ENCODE data around the gene KRTAP9-8. TPM values are rescaled to one million over a fixed set of nuclear protein-coding genes. Genes with fewer than 3 reads are reported as not detected.
"Not testable (repeated sequence)": the region's sequence is repeated elsewhere in the genome, so short reads cannot be mapped to it uniquely, and the experiment has no call there.

Gene KRTAP9-8
- total RNA-seq, 2 experiments from 2014 or later = not detected

DNA sequence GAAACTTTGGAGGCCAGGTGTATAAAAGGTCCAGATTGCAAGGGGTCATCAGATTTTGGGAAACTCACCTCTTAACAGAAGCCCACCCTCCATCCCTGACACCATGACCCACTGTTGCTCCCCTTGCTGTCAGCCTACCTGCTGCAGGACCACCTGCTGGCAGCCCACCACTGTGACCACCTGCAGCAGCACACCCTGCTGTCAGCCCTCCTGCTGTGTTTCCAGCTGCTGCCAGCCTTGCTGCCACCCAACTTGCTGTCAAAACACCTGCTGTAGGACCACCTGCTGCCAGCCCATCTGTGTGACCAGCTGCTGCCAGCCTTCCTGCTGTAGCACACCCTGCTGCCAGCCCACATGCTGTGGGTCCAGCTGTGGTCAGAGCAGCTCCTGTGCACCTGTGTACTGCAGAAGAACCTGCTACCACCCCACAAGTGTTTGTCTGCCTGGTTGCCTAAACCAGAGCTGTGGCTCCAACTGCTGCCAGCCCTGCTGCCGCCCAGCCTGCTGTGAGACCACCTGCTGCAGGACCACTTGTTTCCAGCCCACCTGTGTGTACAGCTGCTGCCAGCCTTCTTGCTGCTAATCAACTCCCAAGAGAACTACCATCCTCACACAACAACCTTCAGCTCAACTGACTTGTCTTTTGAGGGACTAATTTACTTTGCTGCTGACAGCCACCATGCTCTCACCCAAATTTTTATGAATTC, 5.2 kb upstream of the KRTAP9-8 start, which contains the start of gene KRTAP9-3:
TSS of gene KRTAP9-3 (plus strand) at position 51 of the 707 bp plus-strand sequence. CDS start at position 104, 53 bp downstream.
- H3K4me1 Mint-ChIP-seq; H3K9me3 Mint-ChIP-seq; H3K27ac Mint-ChIP-seq; H3K4me3 Mint-ChIP-seq; CTCF ChIA-PET; POLR2A ChIA-PET; H3K36me3 Mint-ChIP-seq (ENCODE audit: low read depth); DNase-seq: not testable (repeated sequence)
- peaks cover 20% of the 10 kb centered on the region for H3K27me3 Mint-ChIP-seq

GRCh38 chr17:41237116-41237515, 683 bp upstream of the KRTAP9-8 start:
- H3K27ac Mint-ChIP-seq; H3K4me3 Mint-ChIP-seq; CTCF ChIA-PET; H3K36me3 Mint-ChIP-seq (ENCODE audit: low read depth); POLR2A ChIA-PET; H3K4me1 Mint-ChIP-seq; DNase-seq; H3K9me3 Mint-ChIP-seq: not testable (repeated sequence)
- peaks cover 17% of the 10 kb centered on the region for H3K27me3 Mint-ChIP-seq

DNA sequence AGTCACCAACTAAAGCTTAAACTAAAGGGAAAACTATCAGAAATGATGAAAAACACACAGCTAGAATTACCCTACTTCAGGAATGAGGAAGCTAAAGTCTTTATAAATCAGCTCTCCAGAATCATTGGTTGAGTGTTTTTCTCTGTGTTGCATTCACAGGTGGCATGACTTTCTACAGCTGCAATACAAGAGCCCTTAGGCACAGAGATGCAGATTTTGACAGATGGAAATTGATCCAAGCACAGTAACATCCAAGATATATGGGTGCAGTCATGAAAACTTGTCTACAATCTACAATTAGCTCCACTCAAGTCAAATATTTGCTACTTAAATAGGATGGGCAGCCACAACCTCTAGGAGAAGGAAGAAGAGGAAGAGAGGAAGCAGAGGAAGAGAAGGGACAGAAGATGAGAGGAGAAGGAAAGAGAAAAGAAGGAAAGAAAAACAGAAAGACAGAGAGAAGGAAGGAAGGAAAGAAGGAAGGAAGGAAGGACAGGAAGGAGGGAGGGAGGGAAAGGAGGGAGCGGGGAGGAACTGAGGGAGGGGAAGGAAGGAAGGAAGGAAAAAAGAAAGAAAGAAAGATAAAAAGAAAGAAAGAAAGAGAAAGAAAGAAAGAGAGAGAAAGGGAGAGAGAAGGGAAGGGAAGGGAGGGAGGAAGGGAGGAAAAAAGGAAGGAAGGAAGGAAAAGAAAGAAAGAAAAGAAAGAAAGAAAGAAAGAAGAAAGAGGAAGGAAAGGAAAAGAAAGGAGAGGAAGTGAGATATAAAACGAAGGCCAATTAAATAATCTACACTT, 9.4 kb downstream of the KRTAP9-8 start:
- POLR2A ChIA-PET; H3K9me3 Mint-ChIP-seq; DNase-seq; H3K36me3 Mint-ChIP-seq (ENCODE audit: low read depth); H3K4me3 Mint-ChIP-seq; H3K27ac Mint-ChIP-seq; H3K4me1 Mint-ChIP-seq: not testable (repeated sequence)
- CTCF ChIA-PET = interaction anchor here (0.6 kb wide), 1 partner anchor 74 kb away, joined by 3 read pairs; no protein-coding TSS in a partner anchor
- peaks cover 19% of the 10 kb centered on the region for H3K27me3 Mint-ChIP-seq

DNA sequence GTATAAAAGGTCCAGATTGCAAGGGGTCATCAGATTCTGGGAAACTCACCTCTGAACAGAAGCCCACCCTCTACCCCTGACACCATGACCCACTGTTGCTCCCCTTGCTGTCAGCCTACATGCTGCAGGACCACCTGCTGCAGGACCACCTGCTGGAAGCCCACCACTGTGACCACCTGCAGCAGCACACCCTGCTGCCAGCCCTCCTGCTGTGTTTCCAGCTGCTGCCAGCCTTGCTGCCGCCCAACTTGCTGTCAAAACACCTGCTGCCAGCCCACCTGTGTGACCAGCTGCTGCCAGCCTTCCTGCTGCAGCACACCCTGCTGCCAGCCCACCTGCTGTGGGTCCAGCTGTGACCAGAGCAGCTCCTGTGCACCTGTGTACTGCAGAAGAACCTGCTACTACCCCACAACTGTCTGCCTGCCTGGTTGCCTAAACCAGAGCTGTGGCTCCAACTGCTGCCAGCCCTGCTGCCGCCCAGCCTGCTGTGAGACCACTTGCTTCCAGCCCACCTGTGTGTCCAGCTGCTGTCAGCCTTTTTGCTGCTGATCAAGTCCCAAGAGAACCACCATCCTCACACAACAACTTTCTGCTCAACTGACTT, 11.9 kb downstream of the KRTAP9-8 start, which contains the start of gene KRTAP9-4:
TSS of gene KRTAP9-4 (plus strand) at position 51 of the 604 bp plus-strand sequence. CDS start at position 85, 34 bp downstream.
- H3K27me3 Mint-ChIP-seq = peaks cover 25% of the 10 kb centered on the region
- DNase-seq; H3K4me3 Mint-ChIP-seq; H3K4me1 Mint-ChIP-seq; H3K9me3 Mint-ChIP-seq; H3K36me3 Mint-ChIP-seq (ENCODE audit: low read depth); H3K27ac Mint-ChIP-seq; CTCF ChIA-PET; POLR2A ChIA-PET: not testable (repeated sequence)

- no peak for DNase-seq
- H3K4me1 Mint-ChIP-seq = no peaks in the 10 kb centered on the region
- ChIA-PET POLR2A (no interaction called here), CTCF (no interaction called here)
- H3K9me3 Mint-ChIP-seq = no peaks in the 10 kb centered on the region
- no peak overlapping the region for H3K4me3 Mint-ChIP-seq
- no peak overlapping the region for H3K27ac Mint-ChIP-seq
- no peaks in the 10 kb centered on the region for H3K36me3 Mint-ChIP-seq (ENCODE audit: low read depth)
- peaks cover 25% of the 10 kb centered on the region for H3K27me3 Mint-ChIP-seq
Observed at GRCh38 chr17:41251261-41251660, 13.5 kb downstream of the KRTAP9-8 start.

- Mint-ChIP-seq H3K4me3 (no peak overlapping the region), H3K36me3 (ENCODE audit: low read depth) (no peaks in the 10 kb centered on the region), H3K4me1 (no peaks in the 10 kb centered on the region), H3K9me3 (no peaks in the 10 kb centered on the region), H3K27ac (no peak overlapping the region), H3K27me3 (peaks cover 36% of the 10 kb centered on the region)
- POLR2A ChIA-PET = no interaction called here
- CTCF ChIA-PET = no interaction called here
- no peak for DNase-seq
Observed at GRCh38 chr17:41254861-41255260, 17.1 kb downstream of the KRTAP9-8 start.

GRCh38 chr17:41255381-41256290, 17.8 kb downstream of the KRTAP9-8 start, which contains the start of gene KRTAP9-9:
Gene KRTAP9-9 (plus strand): TSS chr17:41255384.
- POLR2A ChIA-PET; H3K36me3 Mint-ChIP-seq (ENCODE audit: low read depth); H3K4me1 Mint-ChIP-seq; CTCF ChIA-PET; H3K4me3 Mint-ChIP-seq; H3K9me3 Mint-ChIP-seq; DNase-seq; H3K27ac Mint-ChIP-seq: not testable (repeated sequence)
- H3K27me3 Mint-ChIP-seq = peaks cover 35% of the 10 kb centered on the region

DNA sequence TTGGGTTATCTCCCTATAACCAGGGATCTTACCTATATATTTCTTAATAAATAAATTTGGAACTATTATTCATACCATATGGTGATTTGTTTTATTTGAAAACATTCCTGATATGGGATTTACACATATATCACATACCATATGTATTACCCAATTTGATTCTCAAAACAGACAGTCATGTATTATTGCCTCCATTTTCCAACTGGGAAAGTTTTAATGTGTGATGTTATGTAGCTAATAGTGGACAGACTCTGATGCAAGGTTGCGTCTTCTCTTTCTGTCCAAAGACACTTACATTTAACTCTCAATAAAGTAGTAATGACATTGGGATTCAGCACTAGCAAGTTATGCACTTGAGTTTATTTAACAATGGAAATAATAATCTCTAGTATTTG, 18.5 kb downstream of the KRTAP9-8 start:
- DNase-seq = no peak
- H3K27ac Mint-ChIP-seq = no peak overlapping the region
- H3K9me3 Mint-ChIP-seq = peaks cover 4% of the 10 kb centered on the region
- ChIA-PET CTCF (no interaction called here), POLR2A (no interaction called here)
- no peaks in the 10 kb centered on the region for H3K4me1 Mint-ChIP-seq
- H3K36me3 Mint-ChIP-seq (ENCODE audit: low read depth) = no peaks in the 10 kb centered on the region
- no peak overlapping the region for H3K4me3 Mint-ChIP-seq
- H3K27me3 Mint-ChIP-seq = peaks cover 40% of the 10 kb centered on the region

- POLR2A ChIA-PET = no interaction called here
- Mint-ChIP-seq H3K36me3 (ENCODE audit: low read depth) (no peaks in the 10 kb centered on the region), H3K4me3 (no peak overlapping the region), H3K4me1 (no peaks in the 10 kb centered on the region), H3K27me3 (peaks cover 41% of the 10 kb centered on the region), H3K9me3 (peaks cover 4% of the 10 kb centered on the region), H3K27ac (no peak overlapping the region)
- DNase-seq = no peak
- CTCF ChIA-PET = no interaction called here
Observed at GRCh38 chr17:41258406-41258805, 20.6 kb downstream of the KRTAP9-8 start.

- H3K4me1 Mint-ChIP-seq = no peaks in the 10 kb centered on the region
- no peak for DNase-seq
- H3K27me3 Mint-ChIP-seq = peaks cover 39% of the 10 kb centered on the region
- H3K9me3 Mint-ChIP-seq = peaks cover 4% of the 10 kb centered on the region
- POLR2A ChIA-PET = interaction anchor here (0.5 kb wide), 1 partner anchor 13 kb away, joined by 3 read pairs; no protein-coding TSS in a partner anchor
- H3K27ac Mint-ChIP-seq = no peak overlapping the region
- CTCF ChIA-PET = no interaction called here
- no peaks in the 10 kb centered on the region for H3K36me3 Mint-ChIP-seq (ENCODE audit: low read depth)
- no peak overlapping the region for H3K4me3 Mint-ChIP-seq
Observed at GRCh38 chr17:41263212-41263611, 25.4 kb downstream of the KRTAP9-8 start.

DNA sequence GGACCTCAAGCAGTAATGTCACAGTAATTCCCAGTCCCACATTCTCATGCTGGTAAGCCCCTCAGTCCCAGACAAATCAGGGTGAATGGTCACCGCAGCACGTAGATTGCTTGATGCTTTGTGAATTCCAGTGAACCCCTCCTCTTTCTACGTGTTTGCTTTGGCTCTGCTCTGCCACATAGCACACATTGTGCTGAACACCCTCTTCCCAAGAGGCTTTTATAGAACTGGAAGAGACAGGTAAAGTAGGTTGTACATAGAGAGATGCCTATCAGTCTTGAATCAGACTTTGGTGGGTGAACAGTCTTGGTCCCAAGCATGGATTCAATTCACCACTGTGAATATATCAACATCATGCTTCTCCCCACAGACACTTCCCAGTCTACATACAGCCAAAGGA, 26.8 kb downstream of the KRTAP9-8 start:
- H3K4me3 Mint-ChIP-seq = no peak overlapping the region
- no peaks in the 10 kb centered on the region for H3K4me1 Mint-ChIP-seq
- CTCF ChIA-PET = no interaction called here
- H3K27ac Mint-ChIP-seq = no peak overlapping the region
- POLR2A ChIA-PET = no interaction called here
- DNase-seq = no peak
- no peaks in the 10 kb centered on the region for H3K36me3 Mint-ChIP-seq (ENCODE audit: low read depth)
- H3K9me3 Mint-ChIP-seq = peaks cover 4% of the 10 kb centered on the region
- H3K27me3 Mint-ChIP-seq = peaks cover 34% of the 10 kb centered on the region

DNA sequence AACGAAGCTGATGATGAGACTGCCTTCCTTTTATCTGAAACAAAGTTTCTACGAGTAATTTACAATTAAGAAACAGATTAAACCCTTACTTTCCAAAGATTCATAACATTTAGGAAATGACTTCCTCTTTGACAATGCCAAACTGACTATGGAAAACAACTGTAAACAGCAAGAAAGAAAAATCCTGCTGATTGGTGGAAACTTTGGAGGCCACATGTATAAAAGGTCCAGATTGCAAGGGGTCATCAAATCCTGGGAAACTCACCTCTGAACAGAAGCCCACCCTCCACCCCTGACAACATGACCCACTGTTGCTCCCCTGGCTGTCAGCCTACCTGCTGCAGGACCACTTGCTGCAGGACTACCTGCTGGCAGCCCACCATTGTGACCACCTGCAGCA, 27.3 kb downstream of the KRTAP9-8 start, which contains the start of gene KRTAP9-6:
TSS of gene KRTAP9-6 (plus strand) at position 301 of the 400 bp plus-strand sequence. CDS start at position 301, 0 bp downstream.
- Mint-ChIP-seq H3K4me3 (no peak within 1 kb of the TSS), H3K36me3 (ENCODE audit: low read depth) (no peaks in the 10 kb centered on the region), H3K27me3 (peaks cover 34% of the 10 kb centered on the region), H3K9me3 (peaks cover 2% of the 10 kb centered on the region), H3K4me1 (no peaks in the 10 kb centered on the region), H3K27ac (no peak within 1 kb of the TSS)
- ChIA-PET CTCF (no interaction called here), POLR2A (no interaction called here)
- no peak for DNase-seq

All from activated CD4-positive, alpha-beta memory T cell treated with anti-CD3 and anti-CD28 coated beads, Interleukin-2, amount 10 ng/mL, durations not matched to agents 7 days and 5 days (primary cell).